Bronchial epithelial cell (primary cell): Measurements from ENCODE around the gene AKT3. TPM values are rescaled to one million over a fixed set of nuclear protein-coding genes. Genes with fewer than 3 reads are reported as not detected.
A peak's percentile ranks its signal among the peaks of the same experiment; 100 is the strongest.

Experiments used
- DNase-seq: peaks from one replicate; pipeline ENCODE4 v3.0.0-alpha.2; 2010; ENCODE audit warnings: low read depth
- FAIRE-seq: peaks from 2 replicates; lab custom pipeline; 2011; peaks lifted over from hg19 to GRCh38; lab: Jason Lieb, UNC
- H3K27me3 ChIP-seq: 2 replicates; pipeline ENCODE4 v1.5.1; 2011; ENCODE audit warnings: low read length; ENCODE audit not compliant: control insufficient read depth, insufficient read depth
- H3K36me3 ChIP-seq: 2 replicates; pipeline ENCODE4 v1.5.1; 2011; ENCODE audit warnings: low read length; ENCODE audit not compliant: control insufficient read depth, insufficient read depth
- H3K4me3 ChIP-seq: 2 replicates; pipeline ENCODE4 v1.5.1; 2011; ENCODE audit warnings: mild to moderate bottlenecking, low read depth, low read length, control low read depth
- CTCF ChIP-seq: IDR thresholded peaks from 2 replicates; pipeline ENCODE4 v1.5.1; 2011; ENCODE audit warnings: mild to moderate bottlenecking, moderate library complexity, low read length, control low read depth, inconsistent platforms; ENCODE audit not compliant: insufficient read depth, severe bottlenecking
- total RNA-seq: library from RNA; depleted of rRNA; stranded (reverse); fragments of >200 nt; gene quantifications from 2 replicates; pipeline ENCODE4 v1.2.1, GENCODE V29; 2014

AKT3 gene
- total RNA-seq, 1 donor from 2014 or later = 7.9 TPM

- Histone ChIP-seq H3K27me3 (no peaks in the 10 kb centered on the region), H3K4me3 (no peak overlapping the region), H3K36me3 (no peaks in the 10 kb centered on the region)
- TF ChIP-seq CTCF = no peak
- FAIRE-seq (no peak), DNase-seq (no peak)
These were observed 388.3 kb downstream of the AKT3 start for GRCh38 chr1:243461700-243462099.

- DNase-seq = no peak
- TF ChIP-seq CTCF = no peak
- Histone ChIP-seq H3K36me3 (no peaks in the 10 kb centered on the region), H3K4me3 (no peak overlapping the region), H3K27me3 (no peaks in the 10 kb centered on the region)
- no peak for FAIRE-seq
These were observed 391.0 kb downstream of the AKT3 start for GRCh38 chr1:243459059-243459458.

GRCh38 chr1:243457363-243457982 lies 392.6 kb downstream of the AKT3 start:
- H3K27me3 ChIP-seq = no peaks in the 10 kb centered on the region
- DNase-seq (no peak), FAIRE-seq (no peak)
- H3K36me3 ChIP-seq = no peaks in the 10 kb centered on the region
- H3K4me3 ChIP-seq = no peak overlapping the region
- no peak for TF ChIP-seq CTCF

- DNase-seq (no peak), FAIRE-seq (no peak)
- Histone ChIP-seq H3K4me3 (no peak overlapping the region), H3K27me3 (no peaks in the 10 kb centered on the region), H3K36me3 (no peaks in the 10 kb centered on the region)
- TF ChIP-seq CTCF = no peak
These were observed 394.0 kb downstream of the AKT3 start for GRCh38 chr1:243455760-243456651.

GRCh38 chr1:243454328-243454997 lies 395.6 kb downstream of the AKT3 start:
- DNase-seq (peak; percentile 30), FAIRE-seq (no peak)
- H3K4me3 ChIP-seq = no peak overlapping the region

More at GRCh38 chr1:243454328-243454997, 395.6 kb downstream of the AKT3 start:
- no peaks in the 10 kb centered on the region for H3K27me3 ChIP-seq
- no peak for TF ChIP-seq CTCF
- no peaks in the 10 kb centered on the region for H3K36me3 ChIP-seq
